WTC11 (cell line): ENCODE measurements around the gene ZNF684. TPM values are rescaled to one million over a fixed set of nuclear protein-coding genes. Genes with fewer than 3 reads are reported as not detected.

Source experiments
- ATAC-seq: fragments of 200-7000 bp; cut with Tn5 transposase; 2 replicates; pipeline ENCODE4 v1.10.0; 2021; ENCODE audit warnings: mild to moderate bottlenecking, moderate library complexity
- CTCF ChIA-PET: fragments of 300-600 bp; sonication (Branson Sonifier 250); formaldehyde crosslinking; loops from one replicate; lab custom pipeline; 2021; ENCODE audit warnings: antibody characterized with exemption; lab: Charles Lee
- POLR2A ChIA-PET: fragments of 350-600 bp; sonication (Branson Sonifier 250); formaldehyde crosslinking; loops from one replicate; lab custom pipeline; 2021; ENCODE audit warnings: antibody characterized with exemption; lab: Charles Lee
- DNase-seq: peaks from one replicate; pipeline ENCODE4 v3.0.0; 2021; ENCODE audit warnings: low spot score
- H3K27ac Mint-ChIP-seq: 2 replicates; pipeline ENCODE4 v1.8.0; 2021; ENCODE audit warnings: mixed read lengths
- H3K27me3 Mint-ChIP-seq: 2 replicates; pipeline ENCODE4 v1.8.0; 2021; ENCODE audit warnings: low read depth, mild to moderate bottlenecking, moderate library complexity, mixed read lengths
- H3K36me3 Mint-ChIP-seq: 2 replicates; pipeline ENCODE4 v1.8.0; 2021; ENCODE audit warnings: mixed read lengths
- H3K4me1 Mint-ChIP-seq: 2 replicates; pipeline ENCODE4 v1.8.0; 2022; ENCODE audit warnings: mixed read lengths
- H3K4me3 Mint-ChIP-seq: 2 replicates; pipeline ENCODE4 v1.8.0; 2021; ENCODE audit warnings: mild to moderate bottlenecking, moderate library complexity, mixed read lengths
- H3K9me3 Mint-ChIP-seq: 2 replicates; pipeline ENCODE4 v1.8.0; 2021; ENCODE audit warnings: mixed read lengths
- ELF4 ChIP-seq: sonication (generic); formaldehyde crosslinking; IDR thresholded peaks from 2 replicates; pipeline ENCODE4 v1.8.1; 2022; ENCODE audit warnings: low read depth, mild to moderate bottlenecking, moderate library complexity, missing genetic modification reagents
- GRHL2 ChIP-seq: fragments of 250-450 bp; sonication (Bioruptor Pico); IDR thresholded peaks from 2 replicates; pipeline ENCODE4 v1.8.0; 2022; ENCODE audit warnings: mild to moderate bottlenecking, moderate library complexity; ENCODE audit not compliant: insufficient replicate concordance, severe bottlenecking
- NFYB ChIP-seq: sonication (generic); formaldehyde crosslinking; conservative IDR thresholded peaks from 2 replicates; pipeline ENCODE4 v1.8.0; 2022; ENCODE audit warnings: low read depth, missing genetic modification reagents
- NR1H2 ChIP-seq: sonication (generic); formaldehyde crosslinking; IDR thresholded peaks from 2 replicates; pipeline ENCODE4 v1.9.0; 2021; ENCODE audit warnings: mild to moderate bottlenecking, moderate library complexity, missing genetic modification reagents
- NR3C1 ChIP-seq: sonication (generic); formaldehyde crosslinking; conservative IDR thresholded peaks from 2 replicates; pipeline ENCODE4 v1.8.1; 2023; ENCODE audit warnings: low read depth, mild to moderate bottlenecking, missing genetic modification reagents
- RORB ChIP-seq: fragments of 250-450 bp; sonication (Bioruptor Pico); IDR thresholded peaks from 2 replicates; pipeline ENCODE4 v1.9.0; 2021; ENCODE audit warnings: mild to moderate bottlenecking
- ZBTB21 ChIP-seq: sonication (generic); formaldehyde crosslinking; IDR thresholded peaks from 2 replicates; pipeline ENCODE4 v1.8.1; 2023; ENCODE audit warnings: mild to moderate bottlenecking, missing genetic modification reagents, borderline replicate concordance
- ZNF121 ChIP-seq: sonication (generic); formaldehyde crosslinking; IDR thresholded peaks from 2 replicates; pipeline ENCODE4 v1.8.0; 2023; ENCODE audit warnings: missing genetic modification reagents
- ZNF219 ChIP-seq: sonication (generic); formaldehyde crosslinking; IDR thresholded peaks from 2 replicates; pipeline ENCODE4 v1.8.0; 2023; ENCODE audit warnings: missing genetic modification reagents, mild to moderate bottlenecking, borderline replicate concordance
- ZNF232 ChIP-seq: sonication (generic); formaldehyde crosslinking; IDR thresholded peaks from 2 replicates; pipeline ENCODE4 v1.8.0; 2022; ENCODE audit warnings: mild to moderate bottlenecking, missing genetic modification reagents
- ZNF317 ChIP-seq: sonication (generic); formaldehyde crosslinking; IDR thresholded peaks from 2 replicates; pipeline ENCODE4 v1.8.1; 2023; ENCODE audit warnings: low read depth, mild to moderate bottlenecking, moderate library complexity, missing genetic modification reagents, borderline replicate concordance
- total RNA-seq: library from RNA; stranded (reverse); gene quantifications from 3 replicates; pipeline ENCODE4 v1.2.3, GENCODE V29; 2021
- TF ChIP-seq, protein P1 (sequence below): sonication (generic); formaldehyde crosslinking; IDR thresholded peaks from 2 replicates; pipeline ENCODE4 v1.8.0; 2023; ENCODE audit warnings: mild to moderate bottlenecking, missing genetic modification reagents
- TF ChIP-seq, protein P2 (sequence below): sonication (generic); formaldehyde crosslinking; IDR thresholded peaks from 2 replicates; pipeline ENCODE4 v1.8.0; 2022; ENCODE audit warnings: mild to moderate bottlenecking, missing genetic modification reagents
- TF ChIP-seq, protein P3 (sequence below): fragments of 250-450 bp; sonication (Bioruptor Pico); conservative IDR thresholded peaks from 2 replicates; pipeline ENCODE4 v1.9.0; 2021; ENCODE audit warnings: mild to moderate bottlenecking
- TF ChIP-seq, protein P4 (sequence below): sonication (generic); formaldehyde crosslinking; IDR thresholded peaks from 2 replicates; pipeline ENCODE4 v1.8.0; 2022; ENCODE audit warnings: mild to moderate bottlenecking, missing genetic modification reagents
- TF ChIP-seq, protein P5 (sequence below): sonication (generic); formaldehyde crosslinking; IDR thresholded peaks from 2 replicates; pipeline ENCODE4 v1.8.0; 2023; ENCODE audit warnings: missing genetic modification reagents, mild to moderate bottlenecking, borderline replicate concordance
- TF ChIP-seq, protein P6 (sequence below): sonication (generic); formaldehyde crosslinking; IDR thresholded peaks from 2 replicates; pipeline ENCODE4 v1.8.1; 2022; ENCODE audit warnings: low read depth, missing genetic modification reagents, borderline replicate concordance
- TF ChIP-seq, protein P7 (sequence below): sonication (generic); formaldehyde crosslinking; IDR thresholded peaks from 2 replicates; pipeline ENCODE4 v1.8.1; 2022; ENCODE audit warnings: mild to moderate bottlenecking, moderate library complexity, missing genetic modification reagents

ZNF684 gene
- total RNA-seq, 1 experiment from 2014 or later, result 9.8 TPM

DNA sequence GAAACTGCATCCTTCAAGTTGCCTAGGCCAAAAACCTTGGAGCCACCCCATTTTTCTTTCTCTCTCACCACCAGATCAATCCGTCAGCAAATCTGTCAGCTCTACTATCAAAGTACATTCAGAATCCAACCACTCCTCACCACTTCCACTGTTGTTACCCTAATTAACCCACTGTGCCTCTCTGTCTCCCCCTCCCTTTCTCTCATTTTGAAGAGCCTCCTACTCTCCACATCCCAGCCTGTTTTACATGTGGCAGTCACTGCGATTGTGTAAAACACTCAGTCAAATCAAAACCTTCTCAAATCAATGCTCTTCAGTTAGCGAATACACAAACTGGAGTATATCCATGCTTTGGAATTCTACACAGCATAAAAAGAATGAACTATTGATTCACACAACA lies 33.1 kb downstream of the ZNF684 start:
- H3K4me1 Mint-ChIP-seq, result no peaks in the 10 kb centered on the region
- peak; percentile 22; the same call in 1 of the 2 replicates for ATAC-seq
- H3K27ac Mint-ChIP-seq, result no peak overlapping the region
- H3K4me3 Mint-ChIP-seq, result no peak overlapping the region
- peaks cover 21% of the 10 kb centered on the region for H3K9me3 Mint-ChIP-seq
- DNase-seq, result no peak
- POLR2A ChIA-PET, result no interaction called here
- H3K27me3 Mint-ChIP-seq, result peaks cover 4% of the 10 kb centered on the region; the same call in 1 of the 2 replicates
- peaks cover 4% of the 10 kb centered on the region for H3K36me3 Mint-ChIP-seq
- TF ChIP-seq, protein P1, sequence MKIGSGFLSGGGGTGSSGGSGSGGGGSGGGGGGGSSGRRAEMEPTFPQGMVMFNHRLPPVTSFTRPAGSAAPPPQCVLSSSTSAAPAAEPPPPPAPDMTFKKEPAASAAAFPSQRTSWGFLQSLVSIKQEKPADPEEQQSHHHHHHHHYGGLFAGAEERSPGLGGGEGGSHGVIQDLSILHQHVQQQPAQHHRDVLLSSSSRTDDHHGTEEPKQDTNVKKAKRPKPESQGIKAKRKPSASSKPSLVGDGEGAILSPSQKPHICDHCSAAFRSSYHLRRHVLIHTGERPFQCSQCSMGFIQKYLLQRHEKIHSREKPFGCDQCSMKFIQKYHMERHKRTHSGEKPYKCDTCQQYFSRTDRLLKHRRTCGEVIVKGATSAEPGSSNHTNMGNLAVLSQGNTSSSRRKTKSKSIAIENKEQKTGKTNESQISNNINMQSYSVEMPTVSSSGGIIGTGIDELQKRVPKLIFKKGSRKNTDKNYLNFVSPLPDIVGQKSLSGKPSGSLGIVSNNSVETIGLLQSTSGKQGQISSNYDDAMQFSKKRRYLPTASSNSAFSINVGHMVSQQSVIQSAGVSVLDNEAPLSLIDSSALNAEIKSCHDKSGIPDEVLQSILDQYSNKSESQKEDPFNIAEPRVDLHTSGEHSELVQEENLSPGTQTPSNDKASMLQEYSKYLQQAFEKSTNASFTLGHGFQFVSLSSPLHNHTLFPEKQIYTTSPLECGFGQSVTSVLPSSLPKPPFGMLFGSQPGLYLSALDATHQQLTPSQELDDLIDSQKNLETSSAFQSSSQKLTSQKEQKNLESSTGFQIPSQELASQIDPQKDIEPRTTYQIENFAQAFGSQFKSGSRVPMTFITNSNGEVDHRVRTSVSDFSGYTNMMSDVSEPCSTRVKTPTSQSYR, result no peak
- TF ChIP-seq ZNF219 (CRISPR knock-in tag) (no peak), ZBTB21 (CRISPR knock-in tag) (no peak), ZNF232 (CRISPR knock-in tag) (no peak), ZNF121 (CRISPR knock-in tag) (no peak), NR1H2 (no peak)
- TF ChIP-seq, protein P2, sequence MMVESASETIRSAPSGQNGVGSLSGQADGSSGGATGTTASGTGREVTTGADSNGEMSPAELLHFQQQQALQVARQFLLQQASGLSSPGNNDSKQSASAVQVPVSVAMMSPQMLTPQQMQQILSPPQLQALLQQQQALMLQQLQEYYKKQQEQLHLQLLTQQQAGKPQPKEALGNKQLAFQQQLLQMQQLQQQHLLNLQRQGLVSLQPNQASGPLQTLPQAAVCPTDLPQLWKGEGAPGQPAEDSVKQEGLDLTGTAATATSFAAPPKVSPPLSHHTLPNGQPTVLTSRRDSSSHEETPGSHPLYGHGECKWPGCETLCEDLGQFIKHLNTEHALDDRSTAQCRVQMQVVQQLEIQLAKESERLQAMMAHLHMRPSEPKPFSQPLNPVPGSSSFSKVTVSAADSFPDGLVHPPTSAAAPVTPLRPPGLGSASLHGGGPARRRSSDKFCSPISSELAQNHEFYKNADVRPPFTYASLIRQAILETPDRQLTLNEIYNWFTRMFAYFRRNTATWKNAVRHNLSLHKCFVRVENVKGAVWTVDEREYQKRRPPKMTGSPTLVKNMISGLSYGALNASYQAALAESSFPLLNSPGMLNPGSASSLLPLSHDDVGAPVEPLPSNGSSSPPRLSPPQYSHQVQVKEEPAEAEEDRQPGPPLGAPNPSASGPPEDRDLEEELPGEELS (CRISPR knock-in tag), result no peak
- TF ChIP-seq, protein P3, sequence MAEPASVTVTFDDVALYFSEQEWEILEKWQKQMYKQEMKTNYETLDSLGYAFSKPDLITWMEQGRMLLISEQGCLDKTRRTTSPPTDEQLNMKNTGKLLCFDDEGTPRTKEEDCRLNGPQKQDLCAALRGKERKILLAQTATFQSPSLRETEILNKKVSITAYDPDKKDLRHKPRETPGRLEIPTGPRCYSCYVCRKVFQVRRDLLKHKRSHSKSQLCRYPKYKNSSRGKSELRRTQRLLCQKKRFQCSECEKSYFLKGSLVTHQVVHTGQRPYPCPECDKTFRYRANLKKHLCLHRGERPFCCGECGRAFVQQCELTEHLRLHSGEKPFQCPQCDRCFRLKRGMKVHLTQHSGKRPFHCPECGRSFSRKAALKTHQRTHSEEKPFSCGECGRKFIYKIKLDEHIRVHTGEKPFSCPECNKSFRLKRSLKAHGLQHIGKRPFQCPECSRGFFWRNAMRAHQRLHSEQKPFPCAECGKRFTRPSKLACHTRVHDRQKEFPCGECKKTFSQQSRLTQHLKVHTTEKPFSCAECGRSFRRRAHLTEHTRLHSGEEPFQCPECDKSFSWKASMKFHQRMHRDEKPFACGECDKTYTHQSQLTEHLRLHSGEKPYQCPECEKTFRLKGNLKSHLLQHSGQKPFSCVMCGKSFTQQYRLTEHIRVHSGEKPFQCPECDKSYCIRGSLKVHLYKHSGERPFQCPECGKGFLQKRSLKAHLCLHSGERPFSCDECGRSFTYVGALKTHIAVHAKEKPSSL (CRISPR knock-in tag), result no peak
- TF ChIP-seq, all 79 proteins: peak for 0
- CTCF ChIA-PET, result no interaction called here

DNA sequence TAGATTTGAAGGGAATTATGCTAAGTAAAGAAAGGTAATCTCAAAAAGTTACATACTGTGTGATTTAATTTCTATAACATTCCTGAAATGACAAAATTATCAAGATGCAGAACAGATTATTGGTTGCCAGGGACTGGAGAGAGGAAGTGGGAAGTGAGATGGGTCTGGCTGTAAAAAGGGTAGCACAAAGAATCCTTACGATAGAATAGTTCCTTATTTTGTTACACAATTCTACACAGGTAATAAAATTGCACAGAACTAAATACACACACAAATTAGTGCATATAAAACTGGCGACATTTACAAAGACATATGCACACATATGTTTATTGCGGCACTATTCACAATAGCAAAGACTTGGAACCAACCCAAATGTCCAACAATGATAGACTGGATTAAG lies 33.5 kb downstream of the ZNF684 start:
- Mint-ChIP-seq H3K4me3 (no peak overlapping the region), H3K27ac (no peak overlapping the region), H3K27me3 (peaks cover under 1% of the 10 kb centered on the region; the same call in 1 of the 2 replicates), H3K36me3 (peaks cover 1% of the 10 kb centered on the region), H3K4me1 (no peaks in the 10 kb centered on the region), H3K9me3 (peaks cover 17% of the 10 kb centered on the region)
- DNase-seq, result no peak
- ChIA-PET POLR2A (no interaction called here), CTCF (no interaction called here)
- ATAC-seq, result no peak
- TF ChIP-seq GRHL2 (CRISPR knock-in tag) (no peak), ZNF317 (CRISPR knock-in tag) (no peak), ELF4 (CRISPR knock-in tag) (no peak), NR3C1 (no peak), NFYB (no peak), RORB (no peak)
- TF ChIP-seq, protein P4, sequence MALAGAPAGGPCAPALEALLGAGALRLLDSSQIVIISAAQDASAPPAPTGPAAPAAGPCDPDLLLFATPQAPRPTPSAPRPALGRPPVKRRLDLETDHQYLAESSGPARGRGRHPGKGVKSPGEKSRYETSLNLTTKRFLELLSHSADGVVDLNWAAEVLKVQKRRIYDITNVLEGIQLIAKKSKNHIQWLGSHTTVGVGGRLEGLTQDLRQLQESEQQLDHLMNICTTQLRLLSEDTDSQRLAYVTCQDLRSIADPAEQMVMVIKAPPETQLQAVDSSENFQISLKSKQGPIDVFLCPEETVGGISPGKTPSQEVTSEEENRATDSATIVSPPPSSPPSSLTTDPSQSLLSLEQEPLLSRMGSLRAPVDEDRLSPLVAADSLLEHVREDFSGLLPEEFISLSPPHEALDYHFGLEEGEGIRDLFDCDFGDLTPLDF (CRISPR knock-in tag), result no peak
- TF ChIP-seq, protein P5, sequence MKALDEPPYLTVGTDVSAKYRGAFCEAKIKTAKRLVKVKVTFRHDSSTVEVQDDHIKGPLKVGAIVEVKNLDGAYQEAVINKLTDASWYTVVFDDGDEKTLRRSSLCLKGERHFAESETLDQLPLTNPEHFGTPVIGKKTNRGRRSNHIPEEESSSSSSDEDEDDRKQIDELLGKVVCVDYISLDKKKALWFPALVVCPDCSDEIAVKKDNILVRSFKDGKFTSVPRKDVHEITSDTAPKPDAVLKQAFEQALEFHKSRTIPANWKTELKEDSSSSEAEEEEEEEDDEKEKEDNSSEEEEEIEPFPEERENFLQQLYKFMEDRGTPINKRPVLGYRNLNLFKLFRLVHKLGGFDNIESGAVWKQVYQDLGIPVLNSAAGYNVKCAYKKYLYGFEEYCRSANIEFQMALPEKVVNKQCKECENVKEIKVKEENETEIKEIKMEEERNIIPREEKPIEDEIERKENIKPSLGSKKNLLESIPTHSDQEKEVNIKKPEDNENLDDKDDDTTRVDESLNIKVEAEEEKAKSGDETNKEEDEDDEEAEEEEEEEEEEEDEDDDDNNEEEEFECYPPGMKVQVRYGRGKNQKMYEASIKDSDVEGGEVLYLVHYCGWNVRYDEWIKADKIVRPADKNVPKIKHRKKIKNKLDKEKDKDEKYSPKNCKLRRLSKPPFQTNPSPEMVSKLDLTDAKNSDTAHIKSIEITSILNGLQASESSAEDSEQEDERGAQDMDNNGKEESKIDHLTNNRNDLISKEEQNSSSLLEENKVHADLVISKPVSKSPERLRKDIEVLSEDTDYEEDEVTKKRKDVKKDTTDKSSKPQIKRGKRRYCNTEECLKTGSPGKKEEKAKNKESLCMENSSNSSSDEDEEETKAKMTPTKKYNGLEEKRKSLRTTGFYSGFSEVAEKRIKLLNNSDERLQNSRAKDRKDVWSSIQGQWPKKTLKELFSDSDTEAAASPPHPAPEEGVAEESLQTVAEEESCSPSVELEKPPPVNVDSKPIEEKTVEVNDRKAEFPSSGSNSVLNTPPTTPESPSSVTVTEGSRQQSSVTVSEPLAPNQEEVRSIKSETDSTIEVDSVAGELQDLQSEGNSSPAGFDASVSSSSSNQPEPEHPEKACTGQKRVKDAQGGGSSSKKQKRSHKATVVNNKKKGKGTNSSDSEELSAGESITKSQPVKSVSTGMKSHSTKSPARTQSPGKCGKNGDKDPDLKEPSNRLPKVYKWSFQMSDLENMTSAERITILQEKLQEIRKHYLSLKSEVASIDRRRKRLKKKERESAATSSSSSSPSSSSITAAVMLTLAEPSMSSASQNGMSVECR, result no peak
- TF ChIP-seq, protein P6, sequence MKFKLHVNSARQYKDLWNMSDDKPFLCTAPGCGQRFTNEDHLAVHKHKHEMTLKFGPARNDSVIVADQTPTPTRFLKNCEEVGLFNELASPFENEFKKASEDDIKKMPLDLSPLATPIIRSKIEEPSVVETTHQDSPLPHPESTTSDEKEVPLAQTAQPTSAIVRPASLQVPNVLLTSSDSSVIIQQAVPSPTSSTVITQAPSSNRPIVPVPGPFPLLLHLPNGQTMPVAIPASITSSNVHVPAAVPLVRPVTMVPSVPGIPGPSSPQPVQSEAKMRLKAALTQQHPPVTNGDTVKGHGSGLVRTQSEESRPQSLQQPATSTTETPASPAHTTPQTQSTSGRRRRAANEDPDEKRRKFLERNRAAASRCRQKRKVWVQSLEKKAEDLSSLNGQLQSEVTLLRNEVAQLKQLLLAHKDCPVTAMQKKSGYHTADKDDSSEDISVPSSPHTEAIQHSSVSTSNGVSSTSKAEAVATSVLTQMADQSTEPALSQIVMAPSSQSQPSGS (CRISPR knock-in tag), result no peak
- TF ChIP-seq, protein P7, sequence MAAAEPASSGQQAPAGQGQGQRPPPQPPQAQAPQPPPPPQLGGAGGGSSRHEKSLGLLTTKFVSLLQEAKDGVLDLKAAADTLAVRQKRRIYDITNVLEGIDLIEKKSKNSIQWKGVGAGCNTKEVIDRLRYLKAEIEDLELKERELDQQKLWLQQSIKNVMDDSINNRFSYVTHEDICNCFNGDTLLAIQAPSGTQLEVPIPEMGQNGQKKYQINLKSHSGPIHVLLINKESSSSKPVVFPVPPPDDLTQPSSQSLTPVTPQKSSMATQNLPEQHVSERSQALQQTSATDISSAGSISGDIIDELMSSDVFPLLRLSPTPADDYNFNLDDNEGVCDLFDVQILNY (CRISPR knock-in tag), result no peak
